T-cell (primary cell): ENCODE data around the gene POLRMT. TPM values are rescaled to one million over a fixed set of nuclear protein-coding genes. Genes with fewer than 3 reads are reported as not detected.

Source experiments
- ATAC-seq, 4 experiments: fragments of 200-7000 bp in 3 of 4; fragments of 150-1000 bp in 1 of 4; cut with Tn5 transposase; replicated peaks in 1 of 4; 1 replicate in 3 of 4; 2 replicates in 1 of 4; pipeline ENCODE4 v1.10.0; 2021; ENCODE audit warnings: moderate library complexity in 3 of 4, mild to moderate bottlenecking in 2 of 4, moderate number of reproducible peaks in 1 of 4
- CTCF ChIA-PET, 2 donors: fragments of 300-600 bp; sonication (Branson Sonifier 250); formaldehyde crosslinking; loops; one replicate each; lab custom pipeline; 2022; ENCODE audit warnings: antibody characterized with exemption in 2 of 2; lab: Charles Lee
- POLR2A ChIA-PET, 2 donors: fragments of 300-600 bp; sonication (Branson Sonifier 250); formaldehyde crosslinking; loops; one replicate each; lab custom pipeline; 2022; ENCODE audit warnings: antibody characterized with exemption in 2 of 2; lab: Charles Lee
- DNase-seq, 35 experiments: peaks; one replicate each; pipeline versions ENCODE4 v3.0.0 to v3.0.0-alpha.2; 2013 to 2023
- H3K27ac ChIP-seq: one replicate; pipeline ENCODE4 v1.5.1; 2013; ENCODE audit warnings: low read length
- H3K27me3 ChIP-seq, 2 experiments: replicated peaks in 1 of 2; 1 replicate in 1 of 2; 2 replicates in 1 of 2; pipeline versions ENCODE4 v1.6.1 to v1.7.0; 2013; ENCODE audit warnings: low read length in 1 of 2, mixed read lengths in 1 of 2; ENCODE audit not compliant: control insufficient read depth in 2 of 2, insufficient read depth in 2 of 2; ENCODE audit errors: extremely low read depth in 1 of 2
- H3K36me3 ChIP-seq, 2 donors: 1 replicate in 1 of 2; 2 replicates in 1 of 2; pipeline versions ENCODE4 v1.6.1 to v1.7.0; 2013; ENCODE audit warnings: low read length in 1 of 2; ENCODE audit not compliant: control insufficient read depth in 2 of 2, insufficient read depth in 1 of 2; ENCODE audit errors: extremely low read depth in 1 of 2
- H3K4me1 ChIP-seq, 2 experiments: 1 replicate in 1 of 2; 2 replicates in 1 of 2; pipeline versions ENCODE4 v1.6.1 to v1.7.0; 2013; ENCODE audit warnings: low read length in 2 of 2, mixed read lengths in 1 of 2; ENCODE audit not compliant: insufficient read depth in 2 of 2, control insufficient read depth in 1 of 2; ENCODE audit errors: extremely low read depth in 1 of 2
- H3K4me3 ChIP-seq, 2 donors: 1 replicate in 1 of 2; 2 replicates in 1 of 2; pipeline versions ENCODE4 v1.5.1 to v1.7.0; 2013; ENCODE audit warnings: mild to moderate bottlenecking in 2 of 2, low read length in 1 of 2, moderate library complexity in 1 of 2; ENCODE audit not compliant: control insufficient read depth in 1 of 2; ENCODE audit errors: extremely low read depth in 1 of 2
- H3K9me3 ChIP-seq: 2 replicates; pipeline ENCODE4 v1.7.0; 2013
- H3K27ac Mint-ChIP-seq, 2 donors: one replicate each; pipeline ENCODE4 v1.8.0; 2020 to 2021; ENCODE audit warnings: mild to moderate bottlenecking in 2 of 2, mixed read lengths in 2 of 2
- H3K27me3 Mint-ChIP-seq, 2 donors: one replicate each; pipeline ENCODE4 v1.8.0; 2021 to 2022; ENCODE audit warnings: mixed read lengths in 2 of 2
- H3K36me3 Mint-ChIP-seq: one replicate; pipeline ENCODE4 v1.8.0; 2021; ENCODE audit warnings: mixed read lengths
- H3K4me1 Mint-ChIP-seq, 3 donors: one replicate each; pipeline ENCODE4 v1.8.0; 2020 to 2022; ENCODE audit warnings: mixed read lengths in 3 of 3, mild to moderate bottlenecking in 1 of 3
- H3K4me3 Mint-ChIP-seq, 3 donors: one replicate each; pipeline ENCODE4 v1.8.0; 2020 to 2022; ENCODE audit warnings: mild to moderate bottlenecking in 3 of 3, mixed read lengths in 3 of 3, moderate library complexity in 3 of 3
- H3K9me3 Mint-ChIP-seq, 3 donors: one replicate each; pipeline ENCODE4 v1.8.0; 2020 to 2022; ENCODE audit warnings: mixed read lengths in 3 of 3
- WGBS: methylation state at CpG from one replicate; pipeline ENCODE4 v1.1.5; 2013; ENCODE audit warnings: missing lambda C conversion rate; ENCODE audit not compliant: insufficient coverage; 5-methylcytosine and 5-hydroxymethylcytosine counted together
- total RNA-seq, 35 experiments: library from RNA in 6 of 35; stranded (reverse) in 6 of 35; fragments of 120-200 nt in 1 of 35; gene quantifications; one replicate each; pipeline versions ENCODE4 v1.2.1 to v1.2.4 and lab custom pipeline; 2013 to 2026

The POLRMT gene
- total RNA-seq, 5 donors from 2014 or later (not counting 1 experiment from before 2014, with no cell fraction given) = 61.3 to 118 (median 103) TPM

- peaks cover 0 to 24% of the 10 kb centered on the region in 2 experiments for H3K4me1 ChIP-seq
- 92% methylated on average over 15 of the region's 18 CpGs for WGBS
These were observed 40.3 kb downstream of the POLRMT start for GRCh38 chr19:593055-593454.

GRCh38 chr19:592101-592500 is 41.2 kb downstream of the POLRMT start:
- Mint-ChIP-seq H3K9me3 (no peaks in the 10 kb centered on the region), H3K27me3 (peaks cover 4 to 20% of the 10 kb centered on the region in 2 donors), H3K4me1 (peaks cover 0 to 15% (median 10%) of the 10 kb centered on the region in 3 donors), H3K36me3 (no peaks in the 10 kb centered on the region), H3K4me3 (no peak overlapping the region), H3K27ac (no peak overlapping the region)
- Histone ChIP-seq H3K27ac (no peak overlapping the region), H3K36me3 (no peaks in the 10 kb centered on the region), H3K4me3 (no peak overlapping the region), H3K9me3 (no peaks in the 10 kb centered on the region), H3K4me1 (peaks cover 0 to 28% of the 10 kb centered on the region in 2 experiments), H3K27me3 (peaks cover 0 to 61% of the 10 kb centered on the region in 2 experiments)
- WGBS = 76% methylated on average over 7 of the region's 19 CpGs
- DNase-seq (no peak), ATAC-seq (no peak)
- ChIA-PET POLR2A (interaction anchor here in 1 of 2 donors (0.5 kb wide), 1 partner anchor 1727 kb away, joined by 5 read pairs; no protein-coding TSS in a partner anchor), CTCF (no interaction called here)

More at GRCh38 chr19:593055-593454, 40.3 kb downstream of the POLRMT start:
- Mint-ChIP-seq H3K4me3 (no peak overlapping the region), H3K27ac (no peak overlapping the region), H3K9me3 (no peaks in the 10 kb centered on the region), H3K4me1 (peaks cover 0 to 13% (median 9%) of the 10 kb centered on the region in 3 donors), H3K36me3 (no peaks in the 10 kb centered on the region), H3K27me3 (peaks cover 2 to 19% of the 10 kb centered on the region in 2 donors)
- Histone ChIP-seq H3K9me3 (no peaks in the 10 kb centered on the region), H3K4me3 (no peak overlapping the region), H3K36me3 (no peaks in the 10 kb centered on the region), H3K27me3 (peaks cover 0 to 51% of the 10 kb centered on the region in 2 experiments), H3K27ac (no peak overlapping the region)
- ChIA-PET CTCF (no interaction called here), POLR2A (no interaction called here)
- ATAC-seq (no peak), DNase-seq (no peak)

GRCh38 chr19:591099-591958 is 42.0 kb downstream of the POLRMT start:
- ATAC-seq (no peak), DNase-seq (no peak)
- H3K36me3 ChIP-seq = no peaks in the 10 kb centered on the region
- Mint-ChIP-seq H3K36me3 (no peaks in the 10 kb centered on the region), H3K27me3 (peaks cover 4 to 20% of the 10 kb centered on the region in 2 donors), H3K4me1 (peaks cover 0 to 15% (median 10%) of the 10 kb centered on the region in 3 donors), H3K9me3 (no peaks in the 10 kb centered on the region), H3K4me3 (peak overlapping the region in 2 of 3 donors; percentile 37 to 49), H3K27ac (no peak overlapping the region)
- WGBS = 39% methylated on average over 71 of the region's 75 CpGs
- ChIA-PET CTCF (no interaction called here), POLR2A (no interaction called here)
- H3K4me3 ChIP-seq = no peak overlapping the region
- peaks cover 0 to 28% of the 10 kb centered on the region in 2 experiments for H3K4me1 ChIP-seq
- no peak overlapping the region for H3K27ac ChIP-seq
- H3K9me3 ChIP-seq = no peaks in the 10 kb centered on the region
- H3K27me3 ChIP-seq = peaks cover 0 to 62% of the 10 kb centered on the region in 2 experiments

- 12% methylated on average over 27 of the region's 41 CpGs for WGBS
These were observed 42.6 kb downstream of the POLRMT start for GRCh38 chr19:590750-591098.

GRCh38 chr19:590396-590745 is 43.0 kb downstream of the POLRMT start:
- POLR2A ChIA-PET = no interaction called here
- peaks cover 0 to 15% (median 10%) of the 10 kb centered on the region in 3 donors for H3K4me1 Mint-ChIP-seq
- Histone ChIP-seq H3K4me3 (peak overlapping the region in 1 of 2 donors; percentile 35), H3K9me3 (no peaks in the 10 kb centered on the region), H3K27me3 (peaks cover 0 to 68% of the 10 kb centered on the region in 2 experiments), H3K36me3 (no peaks in the 10 kb centered on the region), H3K4me1 (peaks cover 0 to 28% of the 10 kb centered on the region in 2 experiments), H3K27ac (no peak overlapping the region)
- CTCF ChIA-PET = no interaction called here
- DNase-seq (peak in 23 of 35 experiments; percentile 13 to 55 (median 36)), ATAC-seq (peak; percentile 53 to 60 (median 57))
- H3K27me3 Mint-ChIP-seq = peaks cover 4 to 20% of the 10 kb centered on the region in 2 donors
- H3K4me3 Mint-ChIP-seq = peak overlapping the region in 2 of 3 donors; percentile 21 to 53
- no peak overlapping the region for H3K27ac Mint-ChIP-seq
- H3K36me3 Mint-ChIP-seq = no peaks in the 10 kb centered on the region
- H3K9me3 Mint-ChIP-seq = no peaks in the 10 kb centered on the region
- WGBS = under 1% methylated on average over 42 of the region's 50 CpGs

More at GRCh38 chr19:590750-591098, 42.6 kb downstream of the POLRMT start:
- H3K9me3 ChIP-seq = no peaks in the 10 kb centered on the region
- Mint-ChIP-seq H3K36me3 (no peaks in the 10 kb centered on the region), H3K9me3 (no peaks in the 10 kb centered on the region), H3K27me3 (peaks cover 4 to 20% of the 10 kb centered on the region in 2 donors), H3K27ac (no peak overlapping the region), H3K4me1 (peaks cover 0 to 15% (median 10%) of the 10 kb centered on the region in 3 donors), H3K4me3 (peak overlapping the region in 1 of 3 donors; percentile 53)
- H3K4me3 ChIP-seq = peak overlapping the region in 1 of 2 donors; percentile 35
- DNase-seq (no peak), ATAC-seq (no peak)
- no peaks in the 10 kb centered on the region for H3K36me3 ChIP-seq
- H3K4me1 ChIP-seq = peaks cover 0 to 28% of the 10 kb centered on the region in 2 experiments
- H3K27ac ChIP-seq = no peak overlapping the region
- H3K27me3 ChIP-seq = peaks cover 0 to 67% of the 10 kb centered on the region in 2 experiments
- ChIA-PET POLR2A (no interaction called here), CTCF (no interaction called here)

- Histone ChIP-seq H3K4me1 (peaks cover 0 to 28% of the 10 kb centered on the region in 2 experiments), H3K4me3 (peak within 1 kb of the TSS in 1 of 2 donors; percentile 45), H3K27me3 (peaks cover 0 to 68% of the 10 kb centered on the region in 2 experiments), H3K36me3 (no peaks in the 10 kb centered on the region), H3K9me3 (no peaks in the 10 kb centered on the region), H3K27ac (no peak within 1 kb of the TSS)
- peaks cover 4 to 20% of the 10 kb centered on the region in 2 donors for H3K27me3 Mint-ChIP-seq
- H3K4me3 Mint-ChIP-seq = peak within 1 kb of the TSS; percentile 28 to 53 (median 49)
- no peaks in the 10 kb centered on the region for H3K36me3 Mint-ChIP-seq
- ChIA-PET CTCF (interaction anchor here in 1 of 2 donors (0.6 kb wide), 1 partner anchor 27 kb away, joined by 6 read pairs; no protein-coding TSS in a partner anchor), POLR2A (no interaction called here)
- H3K4me1 Mint-ChIP-seq = peaks cover 0 to 15% (median 10%) of the 10 kb centered on the region in 3 donors
- H3K9me3 Mint-ChIP-seq = no peaks in the 10 kb centered on the region
- ATAC-seq = peak in 3 of 4 experiments; percentile 3 to 11 (median 10)
- WGBS = under 1% methylated on average over 92 of the region's 132 CpGs
- no peak for DNase-seq
- no peak within 1 kb of the TSS for H3K27ac Mint-ChIP-seq
These were observed 43.5 kb downstream of the POLRMT start, which contains the start of gene HCN2 for GRCh38 chr19:589693-590395. Gene HCN2 (plus strand): TSS chr19:589881. CDS start chr19:589946, 65 bp downstream.
